ENCODE measurements around the gene CHCHD5. TPM values are rescaled to one million over a fixed set of nuclear protein-coding genes. Genes with fewer than 3 reads are reported as not detected.

CHCHD5 gene
- total and polyA plus RNA-seq, 2 of the 8 experiments (the other 6 are each of a cell fraction or from before 2014, with no cell fraction given): 27.2 to 71.5 TPM

- no peak for DNase-seq (ENCODE audit: low read depth in 1 of 2, low spot score in 2 of 2)
- no peak overlapping the region for H2AFZ ChIP-seq (ENCODE audit: low read length)
- no peak overlapping the region for H3K18ac ChIP-seq (ENCODE audit: extremely low read depth, low read length)
- no peaks in the 10 kb centered on the region for H3K79me1 ChIP-seq (ENCODE audit: low read depth, low read length)
- no peaks in the 10 kb centered on the region for H3K9me3 ChIP-seq (ENCODE audit: insufficient read depth in 2 of 2, low read depth in 1 of 2, low read length in 1 of 2)
- 89% methylated on average over 3 of the region's 3 CpGs; no CpG with 5 or more reads in 1 of the 2 experiments for WGBS, 2 experiments (ENCODE audit: extremely low coverage in 1 of 2, insufficient coverage in 1 of 2, insufficient read length in 1 of 2, insufficient replicate concordance in 2 of 2, low coverage in 1 of 2, low lambda C conversion rate in 2 of 2, missing lambda C conversion rate in 1 of 2)
- CTCF ChIA-PET (ENCODE audit: partially characterized antibody): interaction anchor here (0.6 to 8.9 kb wide), 9 partner anchors 14 to 215 kb away, joined by 3 to 65 read pairs (median 4); no protein-coding TSS in a partner anchor
- H3K9ac ChIP-seq (replicated peaks in 1 of 4; ENCODE audit: extremely low read depth in 1 of 4, low read depth in 3 of 4, low read length in 3 of 4): no peak overlapping the region
- H3K14ac ChIP-seq (ENCODE audit: insufficient read length): no peak overlapping the region
- no peak overlapping the region for H4K8ac ChIP-seq (ENCODE audit: extremely low read depth, insufficient read depth, low read length)
- H3K23ac ChIP-seq (ENCODE audit: insufficient read length): no peak overlapping the region
- no peak overlapping the region for H2BK120ac ChIP-seq (replicated peaks; ENCODE audit: low read depth, low read length)
- no peaks in the 10 kb centered on the region for H3K4me1 ChIP-seq (replicated peaks in 1 of 4; ENCODE audit: control insufficient read depth in 3 of 4, insufficient read depth in 4 of 4, low read length in 3 of 4)
- H3K27me3 ChIP-seq (replicated peaks in 1 of 4; ENCODE audit: control insufficient read depth in 3 of 4, extremely low read depth in 1 of 4, insufficient read depth in 3 of 4, low read length in 3 of 4): no peaks in the 10 kb centered on the region
- H3K23me2 ChIP-seq (ENCODE audit: low read depth, low read length): no peaks in the 10 kb centered on the region
- H3K4ac ChIP-seq (replicated peaks; ENCODE audit: insufficient read length, low read depth, low read length): no peak overlapping the region
- H4K20me1 ChIP-seq (replicated peaks in 1 of 2; ENCODE audit: control insufficient read depth in 1 of 2, insufficient read depth in 2 of 2, low read length in 2 of 2): no peaks in the 10 kb centered on the region
- H3K4me3 ChIP-seq (ENCODE audit: extremely low read depth in 1 of 4, insufficient read depth in 2 of 4, low read depth in 3 of 4, low read length in 4 of 4): no peak overlapping the region
- no peak overlapping the region for H2BK12ac ChIP-seq (ENCODE audit: low read depth, low read length)
- H2AK5ac ChIP-seq (ENCODE audit: low read depth, low read length): no peak overlapping the region
- H3K36me3 ChIP-seq (ENCODE audit: control insufficient read depth in 2 of 4, insufficient read depth in 4 of 4, low read length in 3 of 4): no peaks in the 10 kb centered on the region
- H4K5ac ChIP-seq (ENCODE audit: insufficient read length, low read depth, low read length): no peak overlapping the region
- H3K79me2 ChIP-seq (ENCODE audit: control insufficient read depth in 1 of 2, insufficient read depth in 2 of 2, low read length in 2 of 2): no peaks in the 10 kb centered on the region
- no peak overlapping the region for H3K56ac ChIP-seq (replicated peaks; ENCODE audit: insufficient read length, low read depth, low read length)
- no peak overlapping the region for H3K27ac ChIP-seq (ENCODE audit: low read depth, low read length)
- H2BK20ac ChIP-seq (ENCODE audit: low read length): no peak overlapping the region
- no peak for TF ChIP-seq POU5F1 (IDR thresholded peaks at IDR 0.05; ENCODE audit: low read depth, low read length)
- TF ChIP-seq KDM5A (IDR thresholded peaks at IDR 0.05; ENCODE audit: low read length): no peak
- TF ChIP-seq RAD21 (IDR thresholded peaks at IDR 0.05 in 1 of 2, conservative IDR thresholded peaks at IDR 0.05 in 1 of 2; ENCODE audit: low read depth in 2 of 2, low read length in 2 of 2): no peak
- TF ChIP-seq USF2 (IDR thresholded peaks at IDR 0.05; ENCODE audit: low read length): no peak
- no peak for TF ChIP-seq ATF2 (IDR thresholded peaks at IDR 0.05; ENCODE audit: low read length)
- no peak for TF ChIP-seq CBX8 (IDR thresholded peaks at IDR 0.05; ENCODE audit: borderline replicate concordance, low read depth, low read length)
- TF ChIP-seq TCF12 (IDR thresholded peaks at IDR 0.05; ENCODE audit: low read depth, low read length): no peak
- no peak for TF ChIP-seq RFX5 (IDR thresholded peaks at IDR 0.05; ENCODE audit: borderline replicate concordance, low read depth, low read length)
- TF ChIP-seq CREB1 (IDR thresholded peaks at IDR 0.05): no peak
- TF ChIP-seq GTF2F1 (IDR thresholded peaks at IDR 0.05; ENCODE audit: borderline replicate concordance, low read depth, low read length): no peak
- H4K91ac ChIP-seq (replicated peaks; ENCODE audit: insufficient read length, low read length): no peak overlapping the region
- no peak overlapping the region for H2BK5ac ChIP-seq (ENCODE audit: low read depth, low read length)
- H2BK15ac ChIP-seq (ENCODE audit: low read length): no peak overlapping the region
- no peak for FAIRE-seq
- POLR2A ChIA-PET (ENCODE audit: partially characterized antibody): interaction anchor here (1.1 to 1.5 kb wide), 2 partner anchors 12 to 43 kb away, joined by 3 to 5 read pairs; partner anchors contain the start of gene SLC20A1
- H3K4me2 ChIP-seq (ENCODE audit: insufficient read depth in 1 of 2, low read depth in 2 of 2, low read length in 2 of 2): no peak overlapping the region
Measured at GRCh38 chr2:112601754-112602153, 17.3 kb downstream of the CHCHD5 start.

Measured in H1 (cell line).